Endothelial cell of umbilical vein (primary cell): ENCODE results near the gene CXCL14. TPM values are rescaled to one million over a fixed set of nuclear protein-coding genes. Genes with fewer than 3 reads are reported as not detected.

ENCODE experiments used
- BruUV-seq: library from RNA; stranded (reverse); fragments of 400-500 nt; replicated peaks from 2 replicates; lab custom pipeline; 2021; lab: Mats Ljungman, UMichigan
- CTCF ChIA-PET: fragments of 300-600, 350-600 bp; sonication (Branson Sonifier 250); formaldehyde crosslinking; loops from one replicate; lab custom pipeline; 2021; ENCODE audit warnings: antibody characterized with exemption, inconsistent platforms; lab: Charles Lee
- POLR2A ChIA-PET: fragments of 300-600, 350-600 bp; sonication (Branson Sonifier 250); formaldehyde crosslinking; loops from one replicate; lab custom pipeline; 2021; ENCODE audit warnings: antibody characterized with exemption, inconsistent platforms; lab: Charles Lee
- DNase-seq: peaks from one replicate; pipeline ENCODE4 v3.0.0-alpha.2; 2011; ENCODE audit warnings: low read depth, low spot score
- FAIRE-seq: peaks from 2 replicates; lab custom pipeline; 2011; peaks lifted over from hg19 to GRCh38; lab: Jason Lieb, UNC
- H2AFZ ChIP-seq: 2 replicates; pipeline ENCODE4 v1.6.0; 2012; ENCODE audit warnings: low read depth, low read length, control low read depth, inconsistent platforms
- H3K27ac ChIP-seq: 2 replicates; pipeline ENCODE4 v1.5.1; 2011; ENCODE audit warnings: low read depth, mild to moderate bottlenecking, control low read depth, low read length, moderate library complexity; ENCODE audit not compliant: insufficient read depth
- H3K27me3 ChIP-seq, 2 experiments: 2 replicates each; pipeline versions ENCODE4 v1.6.0 to v1.6.1; 2011; ENCODE audit warnings: low read length in 2 of 2, mixed read lengths in 1 of 2; ENCODE audit not compliant: control insufficient read depth in 2 of 2, insufficient read depth in 2 of 2
- H3K36me3 ChIP-seq, 2 experiments: 2 replicates in 1 of 2; 3 replicates in 1 of 2; pipeline ENCODE4 v1.5.1; 2011; ENCODE audit warnings: low read length in 2 of 2, mild to moderate bottlenecking in 1 of 2, moderate library complexity in 1 of 2; ENCODE audit not compliant: control insufficient read depth in 2 of 2, insufficient read depth in 2 of 2; ENCODE audit errors: extremely low read depth in 1 of 2
- H3K4me1 ChIP-seq: 3 replicates; pipeline ENCODE4 v1.5.1; 2011; ENCODE audit warnings: mild to moderate bottlenecking, low read length; ENCODE audit not compliant: control insufficient read depth, insufficient read depth; ENCODE audit errors: extremely low read depth
- H3K4me2 ChIP-seq: 2 replicates; pipeline ENCODE4 v1.6.1; 2011; ENCODE audit warnings: low read length, control low read depth, mixed read lengths; ENCODE audit not compliant: insufficient read depth
- H3K4me3 ChIP-seq, 3 experiments: fragments of 200-600 bp in 1 of 3; sonication (generic), shearing (Covaris generic) in 1 of 3; replicated peaks in 1 of 3; 2 replicates each; pipeline ENCODE4 v1.5.1; 2011 to 2016; ENCODE audit warnings: control low read depth in 3 of 3, low read length in 3 of 3, mild to moderate bottlenecking in 2 of 3, inconsistent platforms in 1 of 3, low read depth in 1 of 3, moderate library complexity in 1 of 3; ENCODE audit not compliant: insufficient read depth in 1 of 3
- H3K79me2 ChIP-seq: 2 replicates; pipeline ENCODE4 v1.6.0; 2012; ENCODE audit warnings: low read length, inconsistent platforms; ENCODE audit not compliant: control insufficient read depth, insufficient read depth
- H3K9ac ChIP-seq: replicated peaks from 2 replicates; pipeline ENCODE3; 2011; ENCODE audit warnings: low read length, control low read depth; ENCODE audit not compliant: insufficient read depth; ENCODE audit errors: extremely low read depth
- H3K9me1 ChIP-seq: replicated peaks from 3 replicates; pipeline ENCODE4 v1.6.0; 2011; ENCODE audit warnings: mild to moderate bottlenecking, low read length; ENCODE audit not compliant: control insufficient read depth, insufficient read depth; ENCODE audit errors: extremely low read depth
- H3K9me3 ChIP-seq: replicated peaks from 2 replicates; pipeline ENCODE4 v1.5.1; 2012; ENCODE audit warnings: low read length, inconsistent platforms; ENCODE audit not compliant: control insufficient read depth, insufficient read depth
- H4K20me1 ChIP-seq: replicated peaks from 2 replicates; pipeline ENCODE3; 2011; ENCODE audit warnings: mild to moderate bottlenecking, low read length; ENCODE audit not compliant: control insufficient read depth, insufficient read depth; ENCODE audit errors: extremely low read depth
- EZH2 ChIP-seq: IDR thresholded peaks from 2 replicates; pipeline ENCODE4 v1.6.1; 2012; ENCODE audit warnings: borderline replicate concordance, low read depth, mild to moderate bottlenecking, moderate library complexity, low read length, inconsistent platforms; ENCODE audit not compliant: severe bottlenecking
- FOS ChIP-seq: IDR thresholded peaks from 2 replicates; pipeline ENCODE4 v1.6.1; 2011; ENCODE audit warnings: mild to moderate bottlenecking, low read length, moderate library complexity, borderline replicate concordance; ENCODE audit not compliant: insufficient read depth
- GATA2 ChIP-seq: IDR thresholded peaks from 2 replicates; pipeline ENCODE4 v1.7.0; 2011; ENCODE audit warnings: low read depth, mild to moderate bottlenecking, moderate library complexity, mixed read lengths, low read length; ENCODE audit not compliant: insufficient read length, insufficient read depth
- JUN ChIP-seq: IDR thresholded peaks from 2 replicates; pipeline ENCODE4 v1.6.1; 2011; ENCODE audit warnings: borderline replicate concordance, low read depth; ENCODE audit not compliant: insufficient read length, insufficient read depth
- MAX ChIP-seq: IDR thresholded peaks from 2 replicates; pipeline ENCODE4 v1.6.1; 2011; ENCODE audit not compliant: insufficient read depth, insufficient read length
- MYC ChIP-seq: IDR thresholded peaks from one replicate; pipeline ENCODE4 v1.6.1; 2011; ENCODE audit warnings: mild to moderate bottlenecking, low read depth, low read length
- POLR2A ChIP-seq: IDR thresholded peaks from 2 replicates; pipeline ENCODE4 v1.6.1; 2012; ENCODE audit warnings: low read depth, mild to moderate bottlenecking, control low read depth, low read length
- POLR2AphosphoS5 ChIP-seq: IDR thresholded peaks from 2 replicates; pipeline ENCODE4 v1.6.1; 2012; ENCODE audit warnings: low read depth, mild to moderate bottlenecking, control low read depth, low read length, moderate library complexity; ENCODE audit not compliant: insufficient read depth
- dilution Hi-C: fragments of 300-500 bp; cut with MboI; formaldehyde crosslinking; loops from one replicate; pipeline ENCODE4 v1.15.0; 2019; ENCODE audit warnings: low sequenced_read_pairs; ENCODE audit not compliant: extremely low pct_ligation_motif_present
- intact Hi-C: fragments of 100-400 bp; cut with micrococcal nuclease; formaldehyde crosslinking; loops from one replicate; pipeline ENCODE4 v1.10.0; 2022
- polyA plus RNA-seq, 4 experiments: library from polyadenylated mRNA; depleted of rRNA in 3 of 4; stranded (reverse) in 3 of 4; unstranded in 1 of 4; fragments of >200 nt; gene quantifications; 2 replicates each; pipeline versions ENCODE4 v1.2.1 to v1.2.3, GENCODE V29; 2011 to 2012; ENCODE audit warnings: missing spikeins in 1 of 4
- total RNA-seq: library from RNA; stranded (reverse); gene quantifications from 2 replicates; pipeline ENCODE4 v1.2.3, GENCODE V29; 2021
- TF ChIP-seq, protein P1 (sequence below), 2 donors: IDR thresholded peaks; 1 replicate in 1 of 2; 2 replicates in 1 of 2; pipeline ENCODE4 v1.5.1; 2011; ENCODE audit warnings: low read length in 2 of 2, mild to moderate bottlenecking in 2 of 2, moderate library complexity in 2 of 2, control low read depth in 1 of 2, inconsistent platforms in 1 of 2, low read depth in 1 of 2; ENCODE audit not compliant: insufficient read depth in 1 of 2; ENCODE audit errors: extremely low read depth in 1 of 2

The CXCL14 gene
- total and polyA plus RNA-seq, 2 donors (not counting 3 experiments of a cell fraction or from before 2014, with no cell fraction given), result not detected

- intact Hi-C loops (no loop called here), dilution Hi-C loops (loop anchor here (25.0 kb wide), 1 partner anchor 255 kb away; the partner anchor contains the start of gene SLC25A48)
- Histone ChIP-seq H3K27ac (no peak overlapping the region), H3K9ac (no peak overlapping the region), H3K4me3 (no peak overlapping the region), H2AFZ (no peak overlapping the region), H3K9me3 (no peaks in the 10 kb centered on the region), H3K4me1 (no peaks in the 10 kb centered on the region), H3K27me3 (peaks cover 24 to 32% of the 10 kb centered on the region in 2 experiments), H3K36me3 (no peaks in the 10 kb centered on the region), H3K79me2 (no peaks in the 10 kb centered on the region), H4K20me1 (no peaks in the 10 kb centered on the region), H3K9me1 (no peaks in the 10 kb centered on the region), H3K4me2 (no peak overlapping the region)
- BruUV-seq, result no TSS peak
- no peak for FAIRE-seq
- no peak for TF ChIP-seq MYC
- TF ChIP-seq MAX, result no peak
- no peak for TF ChIP-seq POLR2A
- TF ChIP-seq POLR2AphosphoS5, result no peak
- no peak for TF ChIP-seq GATA2
- TF ChIP-seq JUN, result no peak
- TF ChIP-seq EZH2, result no peak
- TF ChIP-seq, protein P1, sequence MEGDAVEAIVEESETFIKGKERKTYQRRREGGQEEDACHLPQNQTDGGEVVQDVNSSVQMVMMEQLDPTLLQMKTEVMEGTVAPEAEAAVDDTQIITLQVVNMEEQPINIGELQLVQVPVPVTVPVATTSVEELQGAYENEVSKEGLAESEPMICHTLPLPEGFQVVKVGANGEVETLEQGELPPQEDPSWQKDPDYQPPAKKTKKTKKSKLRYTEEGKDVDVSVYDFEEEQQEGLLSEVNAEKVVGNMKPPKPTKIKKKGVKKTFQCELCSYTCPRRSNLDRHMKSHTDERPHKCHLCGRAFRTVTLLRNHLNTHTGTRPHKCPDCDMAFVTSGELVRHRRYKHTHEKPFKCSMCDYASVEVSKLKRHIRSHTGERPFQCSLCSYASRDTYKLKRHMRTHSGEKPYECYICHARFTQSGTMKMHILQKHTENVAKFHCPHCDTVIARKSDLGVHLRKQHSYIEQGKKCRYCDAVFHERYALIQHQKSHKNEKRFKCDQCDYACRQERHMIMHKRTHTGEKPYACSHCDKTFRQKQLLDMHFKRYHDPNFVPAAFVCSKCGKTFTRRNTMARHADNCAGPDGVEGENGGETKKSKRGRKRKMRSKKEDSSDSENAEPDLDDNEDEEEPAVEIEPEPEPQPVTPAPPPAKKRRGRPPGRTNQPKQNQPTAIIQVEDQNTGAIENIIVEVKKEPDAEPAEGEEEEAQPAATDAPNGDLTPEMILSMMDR (IDR thresholded peaks at IDR 0.05; ENCODE audit: extremely low read depth in 1 of 2, insufficient read depth in 1 of 2, low read depth in 1 of 2, low read length in 2 of 2), result no peak
- no peak for TF ChIP-seq FOS
- CTCF ChIA-PET, result interaction anchor here (1.2 to 2.8 kb wide), 2 partner anchors 16 to 120 kb away, joined by 3 to 23 read pairs; no protein-coding TSS in a partner anchor
- POLR2A ChIA-PET, result no interaction called here
- no peak for DNase-seq
These were observed 3.4 kb upstream of the CXCL14 start for GRCh38 chr5:135582099-135582781.
